Caco-2 (cell line): ENCODE data around the gene NINJ1. TPM values are rescaled to one million over a fixed set of nuclear protein-coding genes. Genes with fewer than 3 reads are reported as not detected.

Source experiments
- BruUV-seq: library from RNA; stranded (reverse); fragments of 400-500 nt; replicated peaks from 2 replicates; lab custom pipeline; 2021; lab: Mats Ljungman, UMichigan
- CTCF ChIA-PET: fragments of 300-600 bp; sonication (Branson Sonifier 250); formaldehyde crosslinking; loops from one replicate; lab custom pipeline; 2022; ENCODE audit warnings: antibody characterized with exemption; lab: Charles Lee
- POLR2A ChIA-PET: fragments of 300-600 bp; sonication (Branson Sonifier 250); formaldehyde crosslinking; loops from one replicate; lab custom pipeline; 2022; ENCODE audit warnings: antibody characterized with exemption; lab: Charles Lee
- DNase-seq, 2 experiments: peaks; one replicate each; pipeline versions ENCODE4 v3.0.0 to v3.0.0-alpha.2; 2020 to 2022
- H3K27me3 ChIP-seq: replicated peaks from 2 replicates; pipeline ENCODE4 v1.6.0; 2011; ENCODE audit warnings: low read length; ENCODE audit not compliant: control insufficient read depth, insufficient read depth
- H3K36me3 ChIP-seq: 2 replicates; pipeline ENCODE4 v1.5.1; 2011; ENCODE audit warnings: low read length; ENCODE audit not compliant: control insufficient read depth, insufficient read depth
- H3K4me1 ChIP-seq: fragments of 250-450 bp; sonication (Bioruptor Pico); 2 replicates; pipeline ENCODE4 v1.5.1; 2020; ENCODE audit warnings: mild to moderate bottlenecking
- H3K4me3 ChIP-seq: 2 replicates; pipeline ENCODE4 v1.5.1; 2011; ENCODE audit warnings: low read depth, mild to moderate bottlenecking, control low read depth, low read length
- H3K9me3 ChIP-seq: fragments of 250-450 bp; sonication (Bioruptor Pico); 2 replicates; pipeline ENCODE4 v1.5.1; 2020; ENCODE audit warnings: mild to moderate bottlenecking, moderate library complexity
- H3K27ac Mint-ChIP-seq: one replicate; pipeline ENCODE4 v1.8.0; 2022; ENCODE audit warnings: mixed read lengths; ENCODE audit not compliant: unreplicated experiment
- H3K27me3 Mint-ChIP-seq: one replicate; pipeline ENCODE4 v1.8.0; 2022; ENCODE audit warnings: mixed read lengths; ENCODE audit not compliant: insufficient read depth, unreplicated experiment
- H3K36me3 Mint-ChIP-seq: one replicate; pipeline ENCODE4 v1.8.0; 2022; ENCODE audit warnings: mild to moderate bottlenecking, mixed read lengths; ENCODE audit not compliant: insufficient read depth, unreplicated experiment
- H3K4me1 Mint-ChIP-seq: one replicate; pipeline ENCODE4 v1.8.0; 2022; ENCODE audit warnings: low read depth, mixed read lengths; ENCODE audit not compliant: unreplicated experiment
- H3K4me3 Mint-ChIP-seq: one replicate; pipeline ENCODE4 v1.8.0; 2022; ENCODE audit warnings: mild to moderate bottlenecking, moderate library complexity, mixed read lengths; ENCODE audit not compliant: unreplicated experiment
- H3K9me3 Mint-ChIP-seq: one replicate; pipeline ENCODE4 v1.8.0; 2022; ENCODE audit warnings: mixed read lengths; ENCODE audit not compliant: unreplicated experiment
- intact Hi-C: fragments of 100-400 bp; cut with micrococcal nuclease; formaldehyde crosslinking; loops from one replicate; pipeline ENCODE4 v1.10.0; 2022; ENCODE audit not compliant: unreplicated experiment
- total RNA-seq: library from RNA; stranded (reverse); gene quantifications from 2 replicates; pipeline ENCODE4 v1.2.3, GENCODE V29; 2022
- TF ChIP-seq, protein P1 (sequence below), 2 experiments: fragments of 200-600 bp in 1 of 2; IDR thresholded peaks; 1 replicate in 1 of 2; 2 replicates in 1 of 2; pipeline versions ENCODE4 v1.5.1 to v1.8.0; 2011 to 2022; ENCODE audit warnings: antibody characterized with exemption in 1 of 2, control low read depth in 1 of 2, inconsistent platforms in 1 of 2, low read depth in 1 of 2, low read length in 1 of 2, mild to moderate bottlenecking in 1 of 2, moderate library complexity in 1 of 2; ENCODE audit not compliant: insufficient read depth in 1 of 2, severe bottlenecking in 1 of 2, unreplicated experiment in 1 of 2

NINJ1 gene
- total RNA-seq, 1 experiment from 2014 or later: 35.6 TPM

GRCh38 chr9:93143830-93144530 is 9.9 kb upstream of the NINJ1 start:
- H3K4me3 ChIP-seq: no peak overlapping the region
- H3K27me3 ChIP-seq: no peaks in the 10 kb centered on the region
- Mint-ChIP-seq H3K27ac (no peak overlapping the region), H3K27me3 (no peaks in the 10 kb centered on the region), H3K9me3 (no peaks in the 10 kb centered on the region), H3K4me3 (no peak overlapping the region), H3K36me3 (no peaks in the 10 kb centered on the region), H3K4me1 (no peaks in the 10 kb centered on the region)
- ChIA-PET CTCF (no interaction called here), POLR2A (no interaction called here)
- H3K36me3 ChIP-seq: no peaks in the 10 kb centered on the region
- intact Hi-C loops: no loop called here
- no TSS peak for BruUV-seq
- no peak for DNase-seq
- H3K9me3 ChIP-seq: no peaks in the 10 kb centered on the region
- no peaks in the 10 kb centered on the region for H3K4me1 ChIP-seq
- TF ChIP-seq, protein P1, sequence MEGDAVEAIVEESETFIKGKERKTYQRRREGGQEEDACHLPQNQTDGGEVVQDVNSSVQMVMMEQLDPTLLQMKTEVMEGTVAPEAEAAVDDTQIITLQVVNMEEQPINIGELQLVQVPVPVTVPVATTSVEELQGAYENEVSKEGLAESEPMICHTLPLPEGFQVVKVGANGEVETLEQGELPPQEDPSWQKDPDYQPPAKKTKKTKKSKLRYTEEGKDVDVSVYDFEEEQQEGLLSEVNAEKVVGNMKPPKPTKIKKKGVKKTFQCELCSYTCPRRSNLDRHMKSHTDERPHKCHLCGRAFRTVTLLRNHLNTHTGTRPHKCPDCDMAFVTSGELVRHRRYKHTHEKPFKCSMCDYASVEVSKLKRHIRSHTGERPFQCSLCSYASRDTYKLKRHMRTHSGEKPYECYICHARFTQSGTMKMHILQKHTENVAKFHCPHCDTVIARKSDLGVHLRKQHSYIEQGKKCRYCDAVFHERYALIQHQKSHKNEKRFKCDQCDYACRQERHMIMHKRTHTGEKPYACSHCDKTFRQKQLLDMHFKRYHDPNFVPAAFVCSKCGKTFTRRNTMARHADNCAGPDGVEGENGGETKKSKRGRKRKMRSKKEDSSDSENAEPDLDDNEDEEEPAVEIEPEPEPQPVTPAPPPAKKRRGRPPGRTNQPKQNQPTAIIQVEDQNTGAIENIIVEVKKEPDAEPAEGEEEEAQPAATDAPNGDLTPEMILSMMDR (IDR thresholded peaks at IDR 0.05; ENCODE audit: insufficient read depth in 1 of 2, low read depth in 1 of 2, low read length in 1 of 2, severe bottlenecking in 1 of 2, unreplicated experiment in 1 of 2): no peak

DNA sequence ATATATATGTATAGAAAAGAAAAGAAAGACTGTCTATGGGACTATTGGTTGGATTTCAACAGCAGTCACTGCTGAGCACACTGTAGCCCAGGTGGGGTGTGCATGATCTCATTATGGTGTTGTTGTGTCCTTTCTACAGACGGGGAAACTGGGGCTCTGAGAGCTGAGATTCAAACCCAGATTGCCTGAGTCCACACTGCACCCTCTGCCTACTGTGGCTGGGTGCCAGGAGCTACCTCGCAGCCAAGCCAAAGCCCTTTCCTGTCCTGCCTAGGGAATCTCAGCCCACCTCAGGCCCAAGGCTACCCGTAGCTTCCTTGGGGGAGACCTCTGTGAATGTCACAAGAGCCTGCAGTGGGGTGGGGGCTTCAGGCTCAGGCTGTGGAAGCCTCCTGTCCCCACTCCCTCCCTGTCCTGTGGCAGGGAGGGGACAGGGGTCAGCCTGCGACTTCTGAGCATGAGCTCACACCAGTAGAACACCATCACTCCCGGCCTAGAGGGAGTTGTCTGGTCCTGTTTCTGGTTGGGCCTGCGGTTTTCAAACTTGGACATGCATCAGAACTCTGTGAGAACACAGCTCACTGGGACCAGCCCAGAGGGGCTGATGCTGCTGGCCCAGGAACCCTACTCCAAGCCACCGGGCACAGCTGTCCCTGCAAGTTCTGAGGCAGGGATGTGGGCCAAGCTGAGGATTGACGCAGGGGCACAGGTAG is 7.9 kb upstream of the NINJ1 start:
- Mint-ChIP-seq H3K27ac (no peak overlapping the region), H3K36me3 (no peaks in the 10 kb centered on the region), H3K4me3 (no peak overlapping the region), H3K27me3 (no peaks in the 10 kb centered on the region), H3K4me1 (no peaks in the 10 kb centered on the region), H3K9me3 (no peaks in the 10 kb centered on the region)
- POLR2A ChIA-PET: no interaction called here
- CTCF ChIA-PET: interaction anchor here (0.6 kb wide), 1 partner anchor 33 kb away, joined by 3 read pairs; no protein-coding TSS in a partner anchor
- intact Hi-C loops: no loop called here
- Histone ChIP-seq H3K4me1 (no peaks in the 10 kb centered on the region), H3K9me3 (no peaks in the 10 kb centered on the region), H3K36me3 (no peaks in the 10 kb centered on the region), H3K27me3 (no peaks in the 10 kb centered on the region), H3K4me3 (no peak overlapping the region)
- BruUV-seq: no TSS peak
- no peak for DNase-seq
- TF ChIP-seq, protein P1 (IDR thresholded peaks at IDR 0.05; ENCODE audit: insufficient read depth in 1 of 2, low read depth in 1 of 2, low read length in 1 of 2, severe bottlenecking in 1 of 2, unreplicated experiment in 1 of 2): no peak

- Mint-ChIP-seq H3K4me3 (no peak overlapping the region), H3K36me3 (no peaks in the 10 kb centered on the region), H3K9me3 (no peaks in the 10 kb centered on the region), H3K27me3 (no peaks in the 10 kb centered on the region), H3K4me1 (no peaks in the 10 kb centered on the region), H3K27ac (no peak overlapping the region)
- intact Hi-C loops: no loop called here
- BruUV-seq: no TSS peak
- H3K36me3 ChIP-seq: no peaks in the 10 kb centered on the region
- no peaks in the 10 kb centered on the region for H3K9me3 ChIP-seq
- POLR2A ChIA-PET: no interaction called here
- no peaks in the 10 kb centered on the region for H3K27me3 ChIP-seq
- no peak for DNase-seq
- TF ChIP-seq, protein P1 (IDR thresholded peaks at IDR 0.05; ENCODE audit: insufficient read depth in 1 of 2, low read depth in 1 of 2, low read length in 1 of 2, severe bottlenecking in 1 of 2, unreplicated experiment in 1 of 2): no peak
- no peak overlapping the region for H3K4me3 ChIP-seq
- H3K4me1 ChIP-seq: 0 out of 2 replicates have a peak, but pooled peaks cover 4% of the 10 kb centered on the region
- CTCF ChIA-PET: no interaction called here
Measured at GRCh38 chr9:93139365-93140182, 5.5 kb upstream of the NINJ1 start.
